AG09319 (cell line): ENCODE results near the gene JAG2.

ENCODE experiments used
- DNase-seq: peaks from one replicate; pipeline ENCODE4 v3.0.0-alpha.2; 2010; ENCODE audit warnings: low read depth; ENCODE audit errors: extremely low read depth
- CTCF ChIP-seq: IDR thresholded peaks from 2 replicates; pipeline ENCODE4 v1.5.1; 2011; ENCODE audit warnings: low read depth, mild to moderate bottlenecking, inconsistent platforms, low read length, moderate library complexity

Gene JAG2

GRCh38 chr14:105168093-105168420 is 519 bp downstream of the JAG2 start:
- DNase-seq, result no peak
- no peak for TF ChIP-seq CTCF

GRCh38 chr14:105167303-105168092 is 1.1 kb downstream of the JAG2 start:
- no peak for DNase-seq
- no peak for TF ChIP-seq CTCF

- TF ChIP-seq CTCF, result no peak
- no peak for DNase-seq
These were observed 1.8 kb downstream of the JAG2 start for GRCh38 chr14:105166571-105167302.

- no peak for TF ChIP-seq CTCF
- no peak for DNase-seq
These were observed 2.7 kb downstream of the JAG2 start for GRCh38 chr14:105165761-105166485.

- no peak for TF ChIP-seq CTCF
- DNase-seq, result no peak
These were observed 3.4 kb downstream of the JAG2 start for GRCh38 chr14:105165134-105165704.

GRCh38 chr14:105163040-105163742 is 5.4 kb downstream of the JAG2 start:
- no peak for TF ChIP-seq CTCF
- DNase-seq, result no peak
